GM18505 (cell line): ENCODE measurements around the gene CCM2.

Experiments used
- ATAC-seq: cut with Tn5 transposase; IDR thresholded peaks from one replicate; pipeline ENCODE4 v1.9.1; 2021; ENCODE audit not compliant: unreplicated experiment
- POLR2A ChIP-seq: IDR thresholded peaks from 4 replicates; pipeline ENCODE4 v1.6.1; 2011; ENCODE audit warnings: borderline replicate concordance; ENCODE audit not compliant: insufficient read depth, insufficient read length; ENCODE audit errors: extremely low read depth

The CCM2 gene

DNA sequence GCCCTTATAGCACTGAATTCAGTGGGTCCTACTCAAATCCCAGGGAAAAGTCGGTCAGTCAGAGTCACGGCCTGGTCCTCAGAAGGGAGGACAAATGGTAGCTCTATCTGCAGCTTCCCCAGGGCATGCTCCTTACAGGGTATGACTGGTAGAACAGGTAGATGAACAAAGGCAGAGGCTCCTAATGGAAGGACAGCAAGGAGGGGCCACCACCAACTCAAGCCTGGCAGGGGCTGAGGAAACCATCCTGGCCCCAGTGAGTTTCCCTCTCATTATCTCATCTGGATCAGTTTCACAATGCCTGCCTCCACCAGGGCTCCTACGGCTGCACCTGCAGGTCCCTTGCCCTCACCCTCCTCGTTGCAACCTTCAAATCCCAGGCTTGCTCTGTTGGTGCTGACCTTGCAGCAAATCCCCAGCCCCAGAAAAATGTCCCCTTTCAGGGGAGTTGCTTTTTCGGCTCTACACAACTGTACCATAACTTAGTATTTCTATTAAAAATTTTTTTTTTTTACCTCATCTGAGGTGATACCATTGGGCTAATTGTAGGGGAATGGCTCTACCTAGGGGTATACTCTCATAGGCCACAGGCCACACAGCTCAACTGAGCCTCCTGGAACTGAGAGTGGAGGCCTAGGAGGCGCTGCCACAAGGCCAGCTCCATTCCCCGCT is 18.8 kb upstream of the CCM2 start:
- no peak for TF ChIP-seq POLR2A
- peak; percentile 0 for ATAC-seq

DNA sequence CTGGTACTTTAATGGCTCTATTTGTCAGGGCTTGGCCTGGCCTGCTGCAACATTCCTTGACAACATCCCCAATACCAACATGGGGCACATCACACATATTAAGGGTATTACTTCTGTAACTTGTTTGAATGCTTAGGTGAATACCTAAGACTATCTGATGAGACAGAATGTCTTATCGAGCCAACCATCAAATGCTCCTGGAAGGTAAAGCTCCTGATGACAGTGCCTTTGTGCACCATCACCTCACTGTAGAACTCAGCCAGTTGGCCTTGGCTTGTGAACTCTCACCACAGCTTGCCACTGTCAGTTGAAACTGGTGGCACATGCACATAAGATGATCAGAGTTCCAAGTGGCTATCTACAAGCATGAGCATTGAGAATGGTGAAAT is 17.5 kb upstream of the CCM2 start:
- no peak for TF ChIP-seq POLR2A
- no peak for ATAC-seq

DNA sequence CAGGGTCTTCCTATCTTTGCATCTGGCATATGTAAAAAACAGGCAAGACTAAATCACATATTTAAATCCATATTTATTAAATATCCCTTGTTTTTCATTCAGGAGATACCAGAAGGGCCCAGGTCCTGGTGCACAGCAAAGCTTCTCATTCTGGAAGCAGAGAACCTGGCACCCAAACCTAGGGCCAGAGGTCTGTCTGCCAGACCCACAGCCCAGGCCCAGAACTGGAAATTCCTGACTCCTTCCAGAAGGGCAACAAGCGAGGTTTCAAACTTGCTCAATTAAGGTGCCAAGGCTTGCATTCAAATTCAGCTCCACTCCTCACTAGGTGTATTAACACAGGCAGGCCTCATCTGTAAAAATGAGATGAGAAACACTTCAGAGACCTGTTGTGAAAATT is 17.0 kb upstream of the CCM2 start:
- no peak for ATAC-seq
- no peak for TF ChIP-seq POLR2A

DNA sequence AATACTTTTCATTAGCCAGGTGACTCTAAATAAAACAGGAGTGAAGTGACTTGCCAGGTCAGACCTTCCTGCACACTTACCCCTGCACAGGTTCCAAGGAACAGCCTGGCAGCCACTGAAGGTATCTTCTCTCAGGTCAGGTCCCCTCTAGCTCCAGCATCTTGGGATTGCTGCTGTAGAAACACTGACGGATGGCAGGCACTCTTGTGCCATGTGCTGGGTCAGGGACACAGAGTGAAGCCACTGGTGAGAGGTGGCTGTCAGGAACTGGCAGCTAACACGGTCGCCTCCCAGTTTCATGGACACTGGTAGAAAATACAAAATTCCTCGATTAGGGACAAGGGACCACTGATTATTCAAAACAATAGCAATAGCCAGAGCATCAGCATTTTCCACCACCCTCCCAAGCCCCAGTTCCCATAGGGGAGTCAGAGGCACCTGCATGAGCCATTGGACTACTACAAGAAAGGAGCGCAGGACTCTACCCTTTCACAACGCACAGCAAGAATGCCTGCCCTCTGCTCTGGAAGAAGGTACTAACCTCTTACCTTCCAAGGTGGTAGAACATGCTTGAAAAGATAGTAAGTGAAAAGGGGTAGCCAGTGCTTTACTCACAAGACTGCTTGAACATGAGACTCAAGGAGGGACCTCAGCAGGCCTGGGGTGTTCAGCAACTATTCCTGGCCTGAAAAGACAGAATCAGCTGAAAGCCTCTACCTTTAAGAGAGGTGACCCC is 16.1 kb upstream of the CCM2 start:
- no peak for TF ChIP-seq POLR2A
- ATAC-seq, result no peak

DNA sequence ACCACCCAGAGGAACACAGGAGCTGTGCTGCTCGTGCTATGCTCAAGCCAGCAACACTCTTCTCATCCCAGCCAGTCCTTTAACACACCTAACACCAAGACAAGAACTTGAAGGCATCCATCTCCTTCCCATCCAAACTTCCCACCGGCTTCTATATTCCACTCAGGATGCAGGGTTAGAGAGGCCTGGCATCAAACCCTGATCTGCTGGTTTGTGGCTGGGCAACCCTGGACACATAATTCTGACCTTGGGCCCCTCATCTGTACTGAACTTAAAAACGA is 15.6 kb upstream of the CCM2 start:
- no peak for ATAC-seq
- TF ChIP-seq POLR2A, result peak; percentile 15

DNA sequence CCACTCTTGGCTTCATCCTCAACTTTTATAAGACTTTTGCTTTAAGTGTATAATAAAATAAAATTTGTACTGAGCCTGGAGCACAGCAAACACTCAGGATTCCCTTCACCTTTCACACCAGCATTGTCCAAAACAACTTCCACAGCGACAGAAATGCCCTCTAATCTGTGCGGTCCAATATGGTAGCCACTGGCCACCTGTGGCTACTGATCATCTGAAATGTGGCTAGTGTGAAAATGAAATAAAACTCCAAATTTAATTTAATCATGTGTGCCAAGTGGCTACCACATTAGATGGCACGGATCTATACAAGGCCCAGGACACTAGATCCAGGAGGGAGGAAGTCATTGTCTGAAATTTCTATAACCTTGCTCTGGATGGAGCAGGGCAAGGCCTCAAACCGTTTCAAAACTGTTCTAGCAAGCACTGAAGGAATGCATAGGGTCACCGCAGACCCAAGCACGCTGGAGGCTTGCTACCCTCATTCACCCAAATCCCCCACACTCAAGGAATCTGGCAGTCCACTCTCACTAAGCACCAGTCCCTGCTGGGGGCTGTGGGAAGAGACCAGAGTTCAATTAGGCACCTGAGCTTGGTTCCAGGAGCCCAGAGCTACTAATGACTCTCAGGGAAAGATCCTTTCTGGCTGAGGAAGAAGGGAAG is 14.8 kb upstream of the CCM2 start:
- TF ChIP-seq POLR2A, result peak; percentile 43

DNA sequence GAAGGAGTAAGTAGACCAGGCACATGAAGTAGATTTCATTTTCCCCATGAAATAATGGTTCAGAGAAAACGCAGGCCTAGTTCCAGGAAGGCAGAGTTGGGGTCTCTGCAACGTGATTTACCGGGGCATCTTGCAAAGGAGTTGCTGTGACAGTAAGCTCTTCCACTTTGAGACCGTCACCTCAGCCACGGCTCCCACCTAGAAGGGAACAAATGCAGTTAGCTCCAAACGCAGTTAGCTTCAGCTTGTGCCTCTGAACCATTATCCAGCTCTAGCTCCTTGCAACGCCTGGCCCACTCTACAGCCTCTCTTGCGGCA is 14.1 kb upstream of the CCM2 start:
- no peak for ATAC-seq
- no peak for TF ChIP-seq POLR2A

More for the DNA sequence above, 14.8 kb upstream of the CCM2 start:
- no peak for ATAC-seq

DNA sequence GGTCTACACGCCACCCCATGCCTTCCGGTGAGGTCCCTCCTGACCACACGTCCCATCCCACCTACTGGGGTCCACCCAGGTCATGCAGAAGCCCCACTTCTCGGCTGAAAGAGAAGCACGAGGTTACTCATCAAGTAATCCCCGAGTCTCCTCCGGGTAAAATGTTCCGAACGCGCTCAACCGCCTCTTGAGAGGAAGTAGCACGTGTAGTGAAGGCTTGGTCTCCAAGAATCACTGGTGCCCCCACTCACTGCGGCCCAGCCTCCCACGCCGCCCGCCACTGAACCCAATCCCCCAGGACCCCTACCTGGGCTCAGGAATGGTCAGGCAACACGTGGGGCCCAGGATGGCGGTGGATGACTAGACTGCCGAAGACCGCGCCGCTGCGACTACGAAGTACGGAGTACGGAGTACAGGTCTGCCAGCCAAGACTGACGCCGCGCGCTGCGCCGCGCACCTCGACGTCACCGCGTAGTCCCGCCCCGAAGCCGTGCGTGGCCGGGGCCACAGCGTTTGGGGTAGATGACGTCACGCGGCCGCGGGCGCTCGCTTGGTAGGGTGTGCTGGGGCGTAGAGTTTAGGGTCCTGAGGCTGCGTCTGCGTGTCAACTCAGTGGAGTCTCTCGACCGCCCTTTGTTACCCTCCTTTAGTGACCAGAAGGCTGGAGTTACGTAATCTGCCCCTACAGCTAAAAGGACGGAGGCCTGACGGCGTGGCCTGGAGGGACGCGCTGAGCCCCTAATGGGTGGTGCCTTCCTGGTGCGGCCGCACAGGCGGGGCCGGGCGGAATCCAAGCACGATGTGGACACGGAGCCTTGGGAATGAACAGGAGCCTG is 13.6 kb upstream of the CCM2 start:
- TF ChIP-seq POLR2A, result peak; percentile 99
- peak; percentile 94 for ATAC-seq

DNA sequence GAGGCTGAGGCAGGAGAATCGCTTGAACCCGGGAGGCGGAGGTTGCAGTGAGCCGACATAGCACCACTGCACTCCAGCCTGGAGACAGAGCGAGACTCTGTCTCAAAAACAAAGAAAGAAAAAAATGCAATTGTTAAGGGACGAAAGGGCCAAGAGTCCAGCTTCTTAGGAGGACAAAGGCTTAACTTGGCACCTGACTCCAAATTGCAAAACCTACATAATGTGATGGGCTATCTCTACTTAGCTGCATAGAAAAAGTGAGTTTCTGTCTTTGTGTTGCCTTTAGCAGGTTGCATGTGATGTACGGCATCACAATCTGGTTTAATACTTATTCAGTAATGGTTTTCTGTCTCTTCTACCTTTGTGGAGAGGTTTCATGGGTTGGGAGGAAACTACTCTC is 12.5 kb upstream of the CCM2 start:
- TF ChIP-seq POLR2A, result no peak
- no peak for ATAC-seq

DNA sequence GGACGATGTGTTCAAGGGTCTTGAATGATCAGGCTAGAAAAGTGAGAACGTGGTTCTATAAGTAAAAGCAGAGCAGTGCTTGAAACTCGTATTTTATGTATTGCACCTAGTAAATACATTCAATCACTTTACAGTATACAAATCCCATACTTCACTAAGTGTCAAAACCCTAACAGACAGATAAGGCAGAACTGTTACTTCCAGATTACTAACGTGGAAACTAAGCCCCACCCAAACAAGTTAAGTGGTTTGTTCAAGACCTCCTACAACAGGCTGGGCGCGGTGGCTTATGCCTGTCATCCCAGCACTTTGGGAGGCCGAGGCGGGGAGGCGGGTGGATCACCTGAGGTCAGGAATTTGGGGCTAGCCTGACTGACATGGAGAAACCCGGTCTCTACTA is 12.0 kb upstream of the CCM2 start:
- no peak for ATAC-seq
- TF ChIP-seq POLR2A, result no peak

DNA sequence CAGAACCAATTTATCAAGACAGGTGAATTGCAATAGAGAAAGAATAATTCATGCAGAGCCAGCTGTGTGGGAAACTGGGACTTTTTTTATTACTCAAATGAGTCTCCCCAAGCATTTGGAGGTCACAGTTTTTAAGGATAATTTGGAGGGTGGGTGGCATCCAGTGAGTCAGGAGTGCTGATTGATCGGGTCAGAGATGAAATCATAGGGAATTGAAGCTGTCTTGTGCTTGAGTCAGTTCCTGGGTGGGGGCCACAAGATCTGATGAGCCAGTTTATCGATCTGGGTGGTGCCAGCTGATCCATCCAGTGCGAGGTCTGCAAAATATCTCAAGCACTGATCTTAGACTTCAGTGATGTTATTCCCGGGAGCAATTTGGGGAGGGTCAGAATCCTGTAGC is 11.3 kb upstream of the CCM2 start:
- TF ChIP-seq POLR2A, result no peak

DNA sequence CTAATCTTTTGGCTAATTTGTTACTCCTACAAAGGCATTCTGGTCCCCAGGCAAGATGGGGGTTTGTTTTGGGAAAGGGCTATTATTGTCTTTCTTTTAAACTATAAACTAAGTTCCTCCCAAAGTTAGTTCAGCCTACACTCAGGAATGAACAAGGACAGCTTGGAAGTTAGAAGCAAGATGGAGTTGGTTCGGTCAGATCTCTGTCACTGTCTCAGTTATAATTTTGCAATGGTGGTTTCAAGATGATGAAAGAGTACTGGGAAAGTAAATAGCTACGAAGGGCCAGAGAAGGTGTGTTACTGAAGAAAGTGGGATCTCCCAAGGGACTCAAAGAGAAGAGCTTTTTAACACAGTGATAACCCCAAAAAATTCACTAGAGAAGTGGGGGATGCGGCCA is 10.9 kb upstream of the CCM2 start:
- no peak for TF ChIP-seq POLR2A
- ATAC-seq, result no peak

More for the DNA sequence above, 11.3 kb upstream of the CCM2 start:
- no peak for ATAC-seq
